ENCODE measurements around the gene SIGLEC6.

SIGLEC6 gene

GRCh38 chr19:51548213-51548651 is 16.8 kb upstream of the SIGLEC6 start:
- no peak for DNase-seq

DNA sequence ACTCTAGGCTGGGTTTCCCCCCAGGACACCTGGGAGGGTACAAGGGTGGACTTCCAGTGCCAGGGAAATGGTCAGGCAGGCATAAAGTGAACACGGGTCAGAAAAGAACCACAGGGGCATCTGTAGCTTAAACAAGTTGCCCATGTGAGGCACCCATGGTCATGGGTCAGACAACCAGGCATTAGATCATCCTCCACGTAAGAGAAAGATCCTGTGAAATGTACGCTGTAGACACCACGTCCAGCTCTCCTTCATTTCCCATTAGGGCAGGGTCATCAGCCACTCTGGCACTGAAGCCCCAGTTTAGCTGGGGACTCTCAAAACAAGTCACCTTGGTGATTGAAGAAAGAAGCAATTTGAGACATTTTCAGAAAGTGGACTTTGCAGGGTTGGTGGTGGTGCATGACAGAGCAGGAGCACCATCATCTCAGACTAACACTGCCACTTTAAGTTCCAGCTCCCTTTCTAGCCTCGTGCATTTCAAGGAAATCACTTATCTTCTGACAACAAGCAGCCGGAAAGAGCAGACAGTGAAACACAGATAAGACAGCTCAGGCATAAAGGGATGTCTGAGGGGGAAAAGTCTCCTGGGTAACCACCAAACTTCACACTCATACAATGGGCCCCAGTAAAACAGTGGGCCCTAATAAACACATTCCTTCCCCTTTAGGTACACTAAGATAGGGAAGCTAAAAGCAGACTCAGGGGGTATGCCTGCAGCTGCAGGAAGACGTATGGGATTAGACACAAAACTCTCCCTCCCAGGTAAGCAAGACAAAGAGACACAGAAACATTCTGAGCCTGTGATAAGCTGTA is 16.1 kb upstream of the SIGLEC6 start:
- no peak for DNase-seq

GRCh38 chr19:51546650-51547396 is 15.4 kb upstream of the SIGLEC6 start:
- no peak for DNase-seq

DNA sequence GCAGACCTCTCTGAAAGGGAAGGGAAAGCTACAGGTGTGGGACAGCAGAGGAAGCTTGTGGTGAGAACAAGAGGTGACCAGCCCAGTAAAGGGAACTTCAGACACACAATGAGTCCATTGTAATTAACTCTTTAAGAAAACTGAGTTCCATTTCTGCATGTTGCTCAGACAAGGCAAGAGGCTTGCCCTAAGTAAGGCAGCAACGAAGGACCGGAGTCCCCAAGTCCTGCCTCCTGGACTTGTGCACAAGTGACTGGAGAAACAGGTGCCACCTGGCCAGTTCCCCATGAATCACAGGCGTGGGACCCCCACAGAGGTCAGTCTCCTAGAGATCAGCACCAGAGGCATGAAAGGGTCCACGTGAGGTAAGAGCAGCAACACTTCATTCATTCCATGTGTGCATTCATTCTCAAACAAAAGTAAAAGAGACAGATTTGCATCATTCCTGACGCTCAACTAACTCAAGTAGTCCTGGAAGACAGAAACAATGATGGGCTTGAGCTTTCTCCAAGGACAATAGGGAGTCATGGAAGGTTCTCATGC is 14.7 kb upstream of the SIGLEC6 start:
- DNase-seq, result no peak

DNA sequence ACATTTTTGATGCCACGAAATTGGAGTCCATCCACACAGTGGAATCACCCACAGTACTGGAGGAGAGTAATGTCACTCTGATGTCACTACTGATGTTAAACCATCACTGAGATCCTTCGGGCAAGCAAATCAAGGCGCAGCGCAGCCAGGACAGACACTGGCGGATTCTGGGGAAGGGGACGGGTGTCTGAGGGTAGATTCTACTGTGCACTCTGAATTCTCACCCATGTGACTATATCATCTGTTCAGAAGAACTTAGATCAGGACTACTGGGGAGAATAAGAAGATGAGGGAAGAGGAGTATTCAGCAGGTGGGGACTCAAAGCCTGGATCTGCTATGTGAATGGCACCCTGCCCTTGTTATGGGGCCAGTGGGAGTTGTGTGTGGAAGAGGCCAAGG is 12.6 kb upstream of the SIGLEC6 start:
- DNase-seq, result no peak

- no peak for DNase-seq
Measured at GRCh38 chr19:51542699-51543098, 11.2 kb upstream of the SIGLEC6 start.

GRCh38 chr19:51541458-51542357 is 10.2 kb upstream of the SIGLEC6 start:
- no peak for DNase-seq

DNA sequence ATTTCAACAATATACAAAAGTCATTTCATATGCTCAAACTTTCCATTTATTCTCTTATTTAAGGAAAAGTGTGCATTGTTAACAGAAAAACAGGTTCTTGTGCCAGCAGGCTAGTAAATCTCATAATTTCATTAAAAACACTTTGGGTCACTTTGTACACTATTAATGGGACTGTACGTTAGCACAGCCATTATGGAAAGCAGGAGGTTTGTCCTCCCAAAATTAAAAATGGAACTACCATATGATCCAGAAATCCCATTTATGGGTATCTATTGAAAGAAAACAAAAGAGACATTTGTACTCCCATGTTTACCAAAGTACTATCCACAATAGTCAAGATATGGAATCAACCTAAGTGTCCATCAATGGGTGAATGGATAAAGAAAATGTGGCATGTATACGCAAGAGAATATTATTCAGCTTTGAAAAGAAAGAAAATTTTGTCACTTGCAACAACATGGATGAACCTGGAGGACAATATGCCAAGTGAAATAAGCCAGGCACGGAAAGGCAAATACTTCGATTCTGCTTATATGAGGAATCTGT is 8.4 kb upstream of the SIGLEC6 start:
- DNase-seq, result no peak

DNA sequence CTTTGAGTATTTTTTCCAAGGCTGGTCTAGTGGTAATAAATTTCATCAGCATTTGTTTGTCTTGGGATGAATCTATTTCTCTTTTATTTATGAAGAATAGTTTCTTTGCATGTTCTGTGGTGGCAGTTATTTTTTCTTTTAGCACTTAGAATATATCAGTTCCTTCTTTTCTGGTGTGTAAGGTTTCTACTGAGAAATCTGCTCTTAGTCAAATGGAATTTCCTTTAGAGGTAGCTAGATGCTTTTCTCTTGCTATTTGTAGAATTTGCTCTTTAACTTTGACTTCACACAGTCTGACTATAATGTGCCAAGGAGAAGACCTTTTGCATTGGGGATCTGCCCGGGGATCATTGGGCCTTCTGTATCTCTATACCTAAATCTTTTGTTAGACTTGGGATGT is 4.1 kb upstream of the SIGLEC6 start:
- no peak for DNase-seq

DNA sequence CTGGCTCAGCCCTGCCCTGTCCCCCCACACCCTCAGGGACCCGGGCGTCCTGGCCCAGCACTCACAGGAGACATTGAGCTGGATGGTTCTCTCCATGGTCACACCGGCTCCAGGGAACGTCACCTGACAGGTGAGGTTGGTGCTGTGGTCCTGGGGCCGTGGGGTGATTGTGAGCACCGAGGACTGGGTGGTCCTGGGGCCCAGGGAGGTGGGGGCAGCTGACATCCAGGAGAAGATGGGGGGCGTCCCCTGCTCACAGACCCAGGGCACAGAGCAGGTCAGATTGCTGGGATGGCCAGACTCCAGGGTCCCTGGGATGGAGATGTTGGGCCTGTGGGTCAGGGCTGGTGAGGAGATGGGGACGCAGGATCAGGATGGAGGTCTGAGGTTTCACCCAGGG is 854 bp downstream of the SIGLEC6 start:
- DNase-seq, result no peak

- no peak for DNase-seq
Measured at GRCh38 chr19:51529301-51529700, 2.2 kb downstream of the SIGLEC6 start.

- no peak for DNase-seq
Measured at GRCh38 chr19:51525651-51526050, 5.8 kb downstream of the SIGLEC6 start.

GRCh38 chr19:51524666-51525264 is 6.7 kb downstream of the SIGLEC6 start:
- DNase-seq, result no peak

GRCh38 chr19:51521781-51522180 is 9.7 kb downstream of the SIGLEC6 start:
- no peak for DNase-seq

GRCh38 chr19:51521357-51521756 is 10.1 kb downstream of the SIGLEC6 start:
- DNase-seq, result no peak

DNA sequence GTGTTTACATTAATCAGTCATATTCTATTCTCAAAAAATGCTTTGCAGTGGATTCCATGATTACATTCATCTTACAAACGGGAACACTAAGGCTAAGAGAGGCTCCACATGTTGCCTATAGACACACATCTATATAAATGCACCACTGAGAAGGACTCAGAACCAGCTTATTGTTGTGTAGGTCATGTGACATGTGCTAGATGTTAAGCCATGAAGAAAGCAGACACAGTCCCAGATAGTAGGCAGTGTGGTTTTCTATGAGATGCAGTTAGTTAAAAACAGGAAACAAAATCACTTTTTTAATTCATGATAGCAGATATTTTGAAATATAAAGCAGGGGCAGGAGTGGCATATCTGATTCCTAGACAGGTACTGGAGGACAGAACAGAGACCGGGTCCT is 10.7 kb downstream of the SIGLEC6 start:
- no peak for DNase-seq

DNA sequence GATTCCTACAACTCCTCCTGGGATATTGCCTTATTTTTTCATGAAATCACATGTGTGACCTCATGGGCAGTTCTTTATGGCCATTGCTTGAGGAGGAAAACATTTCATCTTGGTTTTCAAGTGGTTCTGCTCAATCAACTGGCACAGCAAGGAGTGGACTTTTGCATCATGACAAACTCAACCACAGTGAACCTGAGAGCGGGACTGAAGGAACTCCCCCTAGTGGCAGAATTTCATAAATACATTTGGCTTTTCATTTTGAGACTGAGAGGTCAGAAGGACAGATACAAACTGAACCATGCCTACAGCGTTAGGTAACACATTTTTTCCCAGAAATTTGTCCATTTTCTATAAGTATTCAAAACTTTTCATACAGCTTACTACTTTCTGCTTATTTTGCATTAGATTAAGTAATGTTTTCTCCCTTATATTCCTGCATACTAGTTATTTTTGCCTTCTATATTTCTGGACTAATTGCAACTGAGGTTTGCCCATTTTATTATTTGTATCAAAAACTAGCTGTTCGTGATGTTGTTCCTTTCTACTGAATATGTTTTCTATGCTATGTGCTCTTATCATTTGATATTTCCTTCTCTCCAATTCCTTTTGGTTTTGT is 16.5 kb downstream of the SIGLEC6 start:
- peak; percentile 22 for DNase-seq

DNA sequence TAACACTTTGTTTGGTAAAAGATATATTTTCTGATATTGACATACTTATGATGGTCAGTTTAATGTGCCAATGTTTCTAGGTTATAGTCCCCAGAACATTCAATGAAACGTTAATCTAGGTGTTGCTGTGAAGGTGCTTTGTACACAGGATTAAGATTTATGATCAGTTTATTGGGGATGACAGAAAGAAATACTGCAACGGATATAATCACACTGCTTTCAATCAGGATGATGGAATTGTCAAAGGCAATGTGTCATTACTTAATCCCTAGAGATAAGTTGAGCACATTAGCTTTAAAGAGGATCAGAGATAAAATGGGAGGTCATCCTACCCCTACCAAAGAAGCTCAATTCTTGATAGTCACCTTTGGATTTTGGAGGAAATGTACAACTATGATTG is 17.5 kb downstream of the SIGLEC6 start:
- no peak for DNase-seq

GRCh38 chr19:51511353-51511752 is 20.1 kb downstream of the SIGLEC6 start:
- no peak for DNase-seq

DNA sequence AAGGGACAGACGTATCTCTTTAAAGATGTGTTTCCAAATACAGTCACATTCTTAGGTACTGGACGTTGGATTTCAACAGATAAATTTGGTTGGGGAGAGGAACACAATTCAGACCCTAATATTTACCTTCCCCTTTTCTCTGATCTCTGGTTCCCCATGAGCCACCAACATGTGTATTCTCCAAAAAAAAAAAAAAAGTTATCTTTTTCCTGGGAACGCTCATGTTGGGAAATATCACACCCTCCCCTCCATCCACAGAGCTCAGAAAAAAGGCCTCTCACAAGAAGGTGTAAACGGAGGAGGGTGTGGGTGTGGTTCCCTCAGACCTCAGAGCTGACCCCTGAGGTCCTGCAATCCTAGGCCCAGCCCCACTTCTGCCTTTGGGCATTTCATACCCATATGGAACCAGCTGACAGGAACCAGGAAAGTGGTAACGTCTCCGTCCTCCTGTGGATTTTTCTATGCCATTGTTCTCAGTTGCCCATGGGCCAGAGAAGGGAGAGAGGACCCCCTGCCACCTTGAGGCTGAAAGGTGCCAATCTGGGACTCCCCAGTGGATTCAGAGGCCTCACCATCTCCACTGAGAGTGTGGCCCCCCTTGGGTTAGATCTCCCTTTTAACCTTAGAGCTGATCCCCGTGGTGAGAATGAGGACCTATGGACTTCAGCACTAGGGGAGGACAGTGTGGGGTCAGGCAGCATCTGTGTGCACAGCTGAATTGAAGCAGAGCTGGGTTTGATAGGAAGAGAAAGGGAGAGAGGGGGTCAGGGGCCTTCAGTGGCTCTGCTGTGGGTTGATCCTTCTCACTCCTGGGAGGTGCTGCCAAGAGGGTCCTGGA is 21.4 kb downstream of the SIGLEC6 start:
- DNase-seq, result no peak
